Stimulated activated CD4-positive, alpha-beta T cell treated with anti-CD3 and anti-CD28 coated beads, TNF-alpha, amount 100 ng/mL, for 1 hour (primary cell): ENCODE data around the gene STRBP.

ENCODE experiments used
- DNase-seq, 3 donors: peaks; one replicate each; pipeline ENCODE4 v3.0.0-alpha.2; 2020; ENCODE audit warnings: low read depth in 3 of 3, low spot score in 1 of 3

STRBP gene

DNA sequence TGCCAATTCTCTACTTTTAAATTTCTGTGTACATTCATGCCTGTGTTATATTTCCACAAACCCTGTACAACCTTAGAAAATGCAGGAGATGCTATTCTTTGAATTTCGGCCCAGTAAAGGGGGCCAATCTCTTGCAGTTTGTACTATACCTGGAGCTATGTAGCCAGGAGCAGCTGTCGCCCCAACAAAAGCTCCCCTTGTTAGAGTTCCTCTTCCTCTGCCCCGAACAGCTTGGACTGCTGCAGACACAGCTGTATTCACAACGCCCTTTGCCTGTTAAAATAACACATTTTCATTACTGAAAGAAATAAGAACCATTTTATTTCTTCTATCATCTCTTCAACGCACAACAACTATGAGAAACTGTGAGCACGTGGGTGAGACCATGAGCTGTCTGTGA is 135.7 kb downstream of the STRBP start:
- no peak for DNase-seq

DNA sequence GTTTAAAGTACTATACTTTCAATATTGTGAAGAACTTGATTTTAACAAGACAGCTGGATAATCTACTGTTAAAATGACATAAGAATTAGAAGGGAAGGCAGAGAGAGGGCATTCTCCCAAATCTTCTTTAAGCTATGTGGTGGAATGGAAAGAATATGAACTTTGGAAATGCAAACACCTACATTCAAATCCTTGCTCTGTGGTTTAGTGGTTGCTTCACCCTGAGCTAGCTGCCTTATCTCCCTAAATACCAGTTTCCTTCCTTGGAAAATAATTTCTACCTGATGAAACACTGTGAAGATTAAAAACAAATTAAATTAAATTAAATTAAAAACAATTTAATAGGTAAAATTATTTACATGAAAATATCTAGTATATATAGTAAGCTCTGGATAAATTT is 136.4 kb downstream of the STRBP start:
- no peak for DNase-seq

DNA sequence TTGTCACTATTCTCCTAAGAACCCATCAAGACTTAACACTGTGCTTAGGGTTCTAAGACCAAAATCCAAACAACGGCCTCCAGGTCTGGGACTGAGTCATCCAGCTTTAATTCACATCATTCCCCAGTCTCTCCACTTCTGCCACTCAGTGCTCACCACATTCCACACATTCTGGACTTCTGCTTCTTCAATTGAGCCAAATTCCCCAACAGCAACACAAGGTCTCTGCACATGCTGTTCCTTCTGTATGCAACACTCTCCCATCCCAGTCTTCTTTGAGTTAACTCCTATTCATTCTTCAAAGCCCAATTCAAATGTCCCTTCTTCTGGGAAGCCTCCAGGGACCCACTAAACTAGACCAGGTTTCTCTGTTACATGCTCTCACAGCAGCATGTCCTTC is 137.1 kb downstream of the STRBP start:
- no peak for DNase-seq

DNA sequence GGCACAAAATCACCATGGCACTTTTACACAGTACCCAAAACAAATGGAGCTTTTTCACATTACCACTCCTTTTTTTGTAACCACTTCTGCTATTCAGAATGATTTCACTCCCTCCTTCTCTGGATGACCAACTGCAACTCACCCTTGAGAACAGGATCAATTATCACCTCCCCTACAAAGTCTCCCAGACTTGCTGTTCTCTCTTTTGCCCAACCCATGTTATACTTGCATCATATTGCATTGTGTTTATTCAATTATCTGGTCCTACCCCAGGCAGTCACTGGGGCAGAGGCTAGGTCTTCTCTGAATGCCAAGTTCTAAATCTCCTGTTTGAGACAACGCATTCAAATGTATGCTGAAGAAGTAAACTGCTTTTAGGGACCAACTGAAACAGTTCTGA is 139.0 kb downstream of the STRBP start:
- DNase-seq = no peak

DNA sequence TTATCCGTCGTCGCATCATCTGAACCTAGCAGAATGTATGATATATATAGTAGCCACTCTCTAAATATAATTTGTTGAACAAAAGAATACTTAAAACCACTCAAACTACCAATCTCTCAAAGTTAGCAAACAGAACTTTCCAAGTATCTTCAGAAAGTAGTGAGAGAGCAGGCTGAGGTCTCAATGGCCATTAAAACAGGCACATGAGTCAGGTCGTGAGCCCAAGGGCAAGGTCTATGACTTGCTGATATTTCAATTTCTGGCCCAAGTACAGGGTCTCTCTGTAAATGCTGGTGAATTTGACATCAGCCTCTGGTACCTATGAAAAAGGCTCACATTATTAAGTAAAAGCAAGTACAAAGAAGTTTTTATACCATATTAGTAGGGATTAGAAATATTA is 139.8 kb downstream of the STRBP start:
- DNase-seq = no peak

DNA sequence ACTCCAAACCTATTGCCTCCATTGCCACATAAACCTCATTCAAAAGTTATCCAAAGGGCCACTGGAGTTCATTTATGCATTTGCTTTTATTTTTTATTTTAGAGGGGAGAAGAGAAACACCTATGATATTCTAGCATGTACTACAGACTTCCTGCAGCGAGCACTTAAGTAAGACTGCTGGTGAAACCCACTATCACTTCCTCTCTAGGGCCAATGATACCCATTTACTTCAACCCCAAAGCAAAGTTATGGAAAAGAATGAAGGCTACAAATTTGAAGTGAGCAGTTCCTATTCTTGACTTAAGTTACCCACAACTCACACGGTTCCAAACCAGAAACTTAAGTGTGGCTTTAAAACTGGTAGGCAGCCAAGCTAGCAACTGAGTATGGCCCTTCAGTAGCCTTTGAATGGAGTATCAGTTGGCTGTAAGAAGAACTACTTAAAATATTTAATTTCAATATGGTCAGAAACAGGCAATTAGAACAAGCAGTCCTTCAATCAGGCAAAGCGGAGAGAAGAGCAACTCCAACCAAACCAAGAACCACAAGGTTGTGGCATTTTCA is 140.8 kb downstream of the STRBP start:
- DNase-seq = no peak

DNA sequence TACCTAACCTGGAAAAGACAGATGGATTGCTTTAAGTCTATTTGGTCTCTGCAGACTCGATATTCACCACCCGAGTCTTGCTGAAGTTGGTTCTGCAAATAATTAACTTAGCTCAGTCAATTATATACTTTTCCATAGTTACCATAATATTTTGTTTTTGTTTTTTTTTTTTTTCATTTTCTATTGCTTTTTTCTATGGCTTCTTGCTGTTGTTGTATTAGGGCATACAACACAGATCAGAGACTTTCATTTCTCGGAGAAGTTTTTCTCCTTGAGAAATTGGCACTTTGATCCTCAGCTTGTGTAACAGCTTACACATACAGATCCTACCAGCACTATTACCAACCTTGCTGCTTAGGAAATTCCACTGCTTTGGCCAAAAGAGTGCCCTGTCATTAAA is 146.9 kb downstream of the STRBP start:
- no peak for DNase-seq

DNA sequence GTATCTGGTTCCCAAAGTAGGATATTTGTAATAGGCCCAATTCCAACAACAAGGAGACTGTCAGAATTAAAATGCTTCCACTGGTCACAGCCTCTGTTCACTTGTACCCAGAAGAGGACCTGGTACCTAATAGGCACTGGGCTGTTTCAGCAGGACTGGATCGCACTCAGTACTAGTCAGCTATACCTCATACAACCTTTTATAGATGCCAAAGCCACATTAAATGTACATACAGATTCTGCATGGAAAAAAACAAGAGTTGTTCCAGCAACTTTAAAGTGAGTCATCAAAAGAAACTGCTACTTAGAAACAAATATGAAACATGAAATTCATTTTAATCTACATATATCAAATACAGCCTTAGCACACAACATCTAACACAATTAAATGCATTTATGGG is 147.4 kb downstream of the STRBP start:
- DNase-seq = no peak

DNA sequence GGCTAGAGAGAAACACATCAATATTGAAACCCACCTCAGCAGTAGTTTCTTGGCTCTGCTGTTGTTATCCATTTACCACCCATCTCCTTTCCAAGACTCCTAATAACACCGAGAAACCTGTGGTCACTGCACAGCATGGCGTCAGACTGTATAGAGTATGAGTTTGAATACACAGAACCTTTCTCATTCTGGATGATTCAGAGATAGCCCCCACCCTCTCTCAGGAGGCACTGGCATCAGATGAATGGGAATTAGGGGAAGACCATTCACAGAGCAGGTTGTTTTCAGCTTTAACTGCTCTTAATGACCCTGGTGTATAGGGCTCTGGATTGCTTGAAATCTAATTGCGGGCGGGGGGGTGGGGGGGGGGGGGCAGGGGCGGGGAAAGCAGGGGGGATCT is 148.3 kb downstream of the STRBP start:
- DNase-seq = no peak

DNA sequence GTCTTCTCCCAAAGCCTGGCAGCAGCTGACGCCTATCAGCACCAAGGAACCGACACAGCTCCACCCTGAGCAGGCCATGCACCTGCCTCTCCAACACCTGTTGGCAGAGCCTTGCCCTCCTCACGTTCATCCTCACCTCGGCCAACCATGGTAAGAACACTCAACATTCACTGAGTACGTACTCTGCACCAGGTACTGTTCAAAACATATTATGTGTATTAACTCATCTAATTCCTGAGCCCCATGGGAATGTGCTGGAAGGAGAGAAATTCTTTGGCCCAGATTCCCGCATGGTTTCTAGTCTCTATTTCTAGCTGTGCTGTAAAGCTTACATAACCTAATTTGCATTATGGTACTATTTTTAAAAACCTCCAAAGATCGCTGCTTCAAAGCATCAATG is 148.8 kb downstream of the STRBP start:
- DNase-seq = no peak

DNA sequence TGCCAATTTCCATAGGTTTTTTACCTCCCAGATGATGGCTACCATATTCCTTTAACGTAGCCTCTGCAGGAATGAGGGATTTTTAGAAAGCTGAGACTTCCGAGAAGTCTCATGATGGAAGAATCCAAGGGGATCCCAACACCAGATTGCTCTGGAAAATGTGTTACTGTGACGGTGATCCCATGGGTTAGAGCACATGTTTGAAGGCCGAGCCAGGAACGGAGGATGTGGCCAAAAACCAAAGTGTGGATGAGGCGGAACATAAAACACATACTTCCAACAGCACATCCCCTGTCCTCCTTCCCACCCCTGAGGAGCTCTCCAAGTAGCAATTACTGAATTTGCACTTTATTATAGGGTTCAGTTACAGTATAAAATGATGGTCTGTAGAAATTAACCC is 152.3 kb downstream of the STRBP start:
- no peak for DNase-seq

DNA sequence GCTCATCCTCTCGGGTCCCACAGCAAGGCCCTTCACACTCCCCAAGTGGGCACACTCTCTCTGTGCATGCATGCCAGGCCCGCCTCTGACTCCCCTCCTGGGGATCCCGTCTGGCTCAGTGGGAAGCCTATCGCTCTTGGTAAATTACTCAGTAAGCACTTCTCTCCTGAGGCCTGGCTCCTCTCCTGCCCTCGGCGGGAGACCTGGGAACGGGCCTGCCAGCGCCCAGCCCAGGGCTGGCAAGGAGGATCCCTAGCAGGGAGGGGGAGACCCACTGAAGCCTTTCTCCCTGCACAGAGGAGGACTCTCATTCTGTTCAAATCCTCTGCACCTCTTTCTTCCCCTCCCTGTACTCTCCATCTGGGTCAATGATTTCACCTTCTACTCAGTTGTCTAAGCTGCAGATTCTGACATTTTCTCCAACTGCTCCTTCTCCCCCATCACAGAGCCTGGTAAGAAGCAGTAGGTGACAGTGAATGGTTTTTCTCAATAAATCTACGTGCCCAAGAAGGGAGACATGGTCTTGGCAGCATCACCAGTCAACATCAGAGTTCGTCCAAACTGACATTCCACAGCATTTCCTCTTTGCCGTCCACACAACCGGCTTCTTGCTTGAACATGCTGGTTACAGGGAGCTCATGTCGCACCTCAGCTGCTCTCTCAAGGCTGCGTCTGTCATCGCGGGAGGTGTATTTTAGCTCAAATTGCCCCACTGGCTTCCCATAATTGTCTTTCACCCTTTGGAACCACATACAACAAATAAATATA is 153.1 kb downstream of the STRBP start:
- no peak for DNase-seq

DNA sequence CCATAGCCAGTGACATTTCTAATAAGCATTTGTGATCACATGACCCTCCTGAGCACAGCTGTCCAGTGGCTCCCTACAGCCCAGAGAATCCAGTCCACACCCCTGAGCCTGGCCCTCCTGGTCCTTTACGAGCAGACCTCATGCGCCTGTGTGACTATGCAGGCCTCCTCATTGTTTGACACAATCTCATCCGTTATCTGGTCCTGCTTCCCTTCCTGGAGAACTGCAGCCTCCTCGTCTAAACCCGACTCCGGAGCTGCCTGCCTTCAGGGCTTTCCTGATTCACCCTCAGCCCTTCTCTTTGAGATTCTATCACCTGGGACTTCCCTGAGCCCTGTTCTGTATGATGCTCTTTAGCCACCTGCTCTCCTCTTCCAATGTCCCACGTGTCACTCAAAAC is 155.2 kb downstream of the STRBP start:
- DNase-seq = no peak

DNA sequence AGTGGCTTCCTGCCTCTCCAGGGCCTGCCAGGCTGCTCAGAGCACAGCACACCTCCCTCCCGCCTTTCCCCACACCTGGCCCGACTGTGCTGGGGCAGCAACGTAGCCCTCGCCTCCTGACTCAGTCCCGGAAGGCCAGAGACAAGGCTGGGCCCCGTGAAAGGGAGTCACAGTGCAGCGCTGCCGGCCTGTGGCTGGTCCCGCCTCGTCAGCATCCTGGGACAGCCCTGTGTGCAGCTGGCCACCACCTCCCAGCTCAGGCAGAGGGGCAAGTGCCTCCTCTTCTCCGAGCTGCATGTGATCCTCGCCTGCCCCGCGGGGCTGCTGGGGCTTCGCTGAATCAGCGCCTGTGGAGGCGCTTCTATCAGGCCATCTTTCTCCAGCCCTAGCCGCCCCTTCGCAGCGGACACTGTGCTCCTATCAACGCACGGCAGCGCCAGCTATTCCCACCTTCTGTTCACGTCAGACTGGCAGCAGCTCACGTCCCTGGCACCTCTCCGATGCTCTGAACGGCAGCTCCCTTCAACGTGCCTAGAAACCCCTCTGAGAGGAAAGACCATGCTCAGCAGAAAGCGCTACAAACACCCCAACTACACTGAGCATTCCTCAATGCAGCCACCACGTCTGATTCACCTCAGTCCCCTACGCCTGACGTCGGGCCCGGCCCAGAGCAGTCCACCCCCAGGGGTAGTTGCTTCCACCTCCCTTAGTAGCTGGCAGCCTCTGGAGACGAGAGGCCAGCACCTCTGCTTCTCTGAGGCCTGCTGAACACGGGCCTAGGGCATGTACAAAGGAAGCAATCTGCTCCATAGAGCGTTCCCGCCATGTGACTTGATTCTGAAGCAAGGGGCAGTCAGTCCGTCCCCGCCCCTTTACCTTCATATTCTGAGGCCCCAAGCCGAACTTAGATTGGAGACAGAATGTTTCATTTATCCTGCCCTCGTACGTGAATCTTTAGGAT is 156.1 kb downstream of the STRBP start:
- no peak for DNase-seq

DNA sequence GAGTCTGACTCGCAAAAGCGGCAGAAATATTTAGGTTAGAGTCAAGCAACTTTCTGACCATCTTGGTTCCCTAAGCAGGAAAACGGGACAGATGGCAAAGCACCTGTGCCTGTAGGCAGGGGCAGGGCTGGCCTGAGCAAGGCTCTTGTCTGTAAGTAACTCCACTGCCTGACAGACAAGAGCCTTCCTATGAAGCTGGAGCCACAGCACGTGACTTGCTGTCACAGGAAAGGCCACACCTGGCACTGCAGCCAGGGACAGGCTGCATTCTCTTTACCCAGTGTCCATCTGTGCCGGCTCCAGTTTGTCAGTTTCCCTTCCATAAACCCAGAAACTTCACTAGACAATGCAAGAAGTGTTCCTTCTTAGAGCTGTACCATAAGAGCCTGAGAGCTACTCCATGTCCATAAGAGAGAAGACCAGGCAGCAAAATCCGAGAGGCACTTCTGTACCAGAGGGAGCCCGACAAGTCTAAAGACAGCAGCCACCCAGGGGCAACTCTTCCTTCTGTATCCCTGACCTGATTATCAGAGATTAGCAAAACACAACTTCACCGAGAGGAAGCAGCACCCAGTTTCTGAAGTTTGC is 156.9 kb downstream of the STRBP start:
- DNase-seq = no peak

DNA sequence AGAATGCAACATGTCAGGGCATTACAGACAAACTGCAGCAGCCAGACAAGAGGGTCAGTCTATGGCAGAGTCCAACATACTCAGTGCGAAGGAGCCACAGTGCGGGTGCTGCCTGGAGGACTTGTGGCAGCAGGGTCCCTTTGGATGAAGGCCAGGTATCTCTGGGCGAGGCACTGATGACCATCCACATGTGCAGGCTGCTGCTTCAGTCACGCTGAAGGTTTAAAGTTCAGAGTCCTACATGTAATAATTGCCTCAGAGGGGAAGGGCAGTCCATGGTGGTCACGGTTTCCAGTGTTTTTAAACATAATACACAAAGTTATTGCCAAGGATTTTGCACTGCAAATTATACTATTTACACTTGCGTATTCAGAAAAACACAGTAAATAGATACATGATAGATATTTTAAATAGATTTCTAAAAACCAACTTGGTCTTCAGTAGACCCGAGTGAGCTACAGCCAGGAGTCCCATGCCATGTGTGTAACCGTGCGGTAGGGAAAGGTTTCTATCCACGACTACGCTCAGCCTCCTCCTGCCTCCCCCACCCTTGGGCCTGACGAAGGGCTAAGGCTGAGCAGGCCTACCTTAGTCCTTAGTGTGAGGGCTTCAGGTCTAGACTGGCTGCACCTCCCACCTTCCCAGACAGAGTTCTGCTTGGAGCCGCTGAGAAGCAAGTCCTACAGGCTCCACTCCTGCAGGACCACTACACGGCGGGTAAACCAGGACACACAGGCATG is 158.7 kb downstream of the STRBP start:
- DNase-seq = no peak

DNA sequence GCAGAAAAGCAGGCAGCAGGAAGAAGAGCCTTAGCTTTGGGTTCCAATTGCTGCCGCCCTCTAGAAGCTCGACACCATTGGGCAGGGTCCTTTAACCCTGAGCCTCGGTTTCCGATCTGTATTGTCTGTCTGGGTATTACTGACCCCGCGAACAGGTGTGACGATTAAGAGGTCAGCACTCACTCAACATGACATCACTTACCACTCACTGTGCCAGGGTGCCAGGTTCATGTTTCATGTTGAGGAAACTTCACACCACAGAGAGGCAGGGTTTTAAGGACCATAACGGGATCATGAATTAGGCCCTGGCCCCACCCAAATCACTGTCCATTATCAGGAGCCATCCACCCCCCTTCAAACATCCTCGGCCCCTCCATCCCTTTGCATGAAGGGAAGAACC is 159.4 kb downstream of the STRBP start:
- DNase-seq = no peak

DNA sequence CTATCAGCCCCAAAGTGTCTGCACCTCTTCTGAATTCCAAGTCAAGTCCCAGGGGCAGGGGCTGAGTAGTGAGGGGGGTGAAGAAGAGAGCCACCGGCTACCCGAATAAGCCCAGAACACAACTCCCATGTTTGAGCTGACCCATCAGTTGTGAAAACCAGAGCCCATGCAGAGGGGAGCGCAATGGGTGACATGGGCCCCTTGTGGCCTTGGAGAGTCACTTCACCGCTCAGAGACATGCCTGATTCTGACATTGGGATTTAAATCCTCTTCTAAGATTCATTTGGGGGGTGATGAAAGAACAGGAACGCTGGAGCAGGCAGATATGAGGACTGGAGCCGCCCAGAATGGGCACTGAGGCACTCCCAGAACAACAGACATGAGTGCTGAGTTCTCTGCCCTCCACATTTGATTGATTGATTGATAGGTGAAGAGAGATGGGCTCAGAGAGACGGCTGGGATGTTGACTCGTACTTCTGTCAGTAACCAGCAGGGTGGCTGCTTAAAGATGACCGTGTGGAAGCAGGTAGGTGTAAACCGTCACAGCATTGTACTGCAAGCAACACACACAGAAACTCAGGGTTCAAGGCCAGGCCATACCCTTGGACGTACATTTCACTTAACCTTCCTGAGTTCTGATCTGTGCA is 160.6 kb downstream of the STRBP start:
- no peak for DNase-seq

DNA sequence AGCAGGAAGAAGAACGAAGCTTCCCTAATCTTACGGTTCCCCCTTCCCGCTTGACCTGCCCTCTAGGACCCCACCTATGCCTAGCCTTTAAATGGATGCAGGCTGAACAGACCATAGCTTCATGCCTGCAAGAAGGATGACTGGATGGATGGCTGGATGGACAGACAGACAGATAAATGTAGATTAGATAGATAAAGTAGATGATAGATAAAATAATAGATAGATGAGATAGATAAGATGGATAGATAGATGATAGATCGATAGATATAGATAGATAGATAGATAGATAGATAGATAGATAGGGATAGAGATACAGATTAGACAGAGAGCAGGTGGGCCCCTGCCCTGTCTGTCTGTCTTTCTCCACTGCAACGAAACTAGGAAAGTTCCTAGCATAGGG is 162.9 kb downstream of the STRBP start:
- no peak for DNase-seq

DNA sequence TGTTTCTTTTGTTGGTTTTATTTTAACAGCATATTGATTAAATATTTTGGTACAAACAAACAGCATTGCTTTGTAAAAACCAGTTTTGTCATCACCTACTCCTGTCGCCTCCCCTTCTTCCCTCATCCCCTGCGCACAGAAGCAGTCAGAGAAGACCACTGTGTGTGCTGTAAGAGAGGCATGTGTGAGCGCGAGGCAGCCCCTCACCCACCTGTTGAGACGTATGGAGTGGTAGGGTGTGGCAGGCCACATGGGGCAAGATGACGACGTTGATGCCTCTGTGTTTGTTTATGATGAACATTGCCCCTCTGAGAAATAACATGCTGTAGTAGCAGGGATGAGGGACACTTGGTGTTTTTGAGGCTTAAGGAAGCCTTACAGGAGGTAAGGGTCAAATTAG is 163.6 kb downstream of the STRBP start:
- DNase-seq = no peak
